ENCODE measurements around the gene HUWE1.

GRCh38 chrX:53606456-53606855, 80.1 kb downstream of the HUWE1 start:
- TF ChIP-seq CTCF (IDR thresholded peaks at IDR 0.05) (no peak), POLR2AphosphoS5 (IDR thresholded peaks at IDR 0.05) (no peak), POLR2A (IDR thresholded peaks at IDR 0.05) (no peak), EP300 (IDR thresholded peaks at IDR 0.05) (no peak)

Measured in suprapubic skin (tissue), 4 donors.